Gastroesophageal sphincter (tissue), 3 donors: ENCODE results near the gene ADORA2A.

Experiments used
- CTCF ChIP-seq, 4 experiments: fragments of 200-600 bp in 2 of 4; fragments of 450-650 bp in 2 of 4; sonication (generic) in 1 of 4; IDR thresholded peaks; one replicate each; pipeline ENCODE4 v1.5.1; 2017 to 2019; ENCODE audit warnings: antibody characterized with exemption in 4 of 4, mild to moderate bottlenecking in 2 of 4, moderate library complexity in 2 of 4
- EP300 ChIP-seq: sonication (generic); formaldehyde crosslinking; IDR thresholded peaks from one replicate; pipeline ENCODE4 v1.6.1; 2017; ENCODE audit warnings: antibody characterized with exemption, mild to moderate bottlenecking
- POLR2A ChIP-seq, 2 donors: fragments of 450-650 bp; IDR thresholded peaks; one replicate each; pipeline ENCODE4 v1.6.1; 2017; ENCODE audit warnings: antibody characterized with exemption in 2 of 2, mild to moderate bottlenecking in 2 of 2, moderate library complexity in 1 of 2

GRCh38 chr22:24424901-24425775 is 2.3 kb upstream of the ADORA2A start:
- TF ChIP-seq POLR2A (IDR thresholded peaks at IDR 0.05) (no peak), EP300 (no peak), CTCF (IDR thresholded peaks at IDR 0.05) (no peak)
